Activated T-cell treated with anti-CD3 and anti-CD28 coated beads, Interleukin-2, amount 50 U/mL, for 48 hours (primary cell): ENCODE results near the gene OVCH1.

Experiments
- DNase-seq, 2 experiments: peaks; one replicate each; pipeline ENCODE4 v3.0.0-alpha.2; 2020

Gene OVCH1, protein sequence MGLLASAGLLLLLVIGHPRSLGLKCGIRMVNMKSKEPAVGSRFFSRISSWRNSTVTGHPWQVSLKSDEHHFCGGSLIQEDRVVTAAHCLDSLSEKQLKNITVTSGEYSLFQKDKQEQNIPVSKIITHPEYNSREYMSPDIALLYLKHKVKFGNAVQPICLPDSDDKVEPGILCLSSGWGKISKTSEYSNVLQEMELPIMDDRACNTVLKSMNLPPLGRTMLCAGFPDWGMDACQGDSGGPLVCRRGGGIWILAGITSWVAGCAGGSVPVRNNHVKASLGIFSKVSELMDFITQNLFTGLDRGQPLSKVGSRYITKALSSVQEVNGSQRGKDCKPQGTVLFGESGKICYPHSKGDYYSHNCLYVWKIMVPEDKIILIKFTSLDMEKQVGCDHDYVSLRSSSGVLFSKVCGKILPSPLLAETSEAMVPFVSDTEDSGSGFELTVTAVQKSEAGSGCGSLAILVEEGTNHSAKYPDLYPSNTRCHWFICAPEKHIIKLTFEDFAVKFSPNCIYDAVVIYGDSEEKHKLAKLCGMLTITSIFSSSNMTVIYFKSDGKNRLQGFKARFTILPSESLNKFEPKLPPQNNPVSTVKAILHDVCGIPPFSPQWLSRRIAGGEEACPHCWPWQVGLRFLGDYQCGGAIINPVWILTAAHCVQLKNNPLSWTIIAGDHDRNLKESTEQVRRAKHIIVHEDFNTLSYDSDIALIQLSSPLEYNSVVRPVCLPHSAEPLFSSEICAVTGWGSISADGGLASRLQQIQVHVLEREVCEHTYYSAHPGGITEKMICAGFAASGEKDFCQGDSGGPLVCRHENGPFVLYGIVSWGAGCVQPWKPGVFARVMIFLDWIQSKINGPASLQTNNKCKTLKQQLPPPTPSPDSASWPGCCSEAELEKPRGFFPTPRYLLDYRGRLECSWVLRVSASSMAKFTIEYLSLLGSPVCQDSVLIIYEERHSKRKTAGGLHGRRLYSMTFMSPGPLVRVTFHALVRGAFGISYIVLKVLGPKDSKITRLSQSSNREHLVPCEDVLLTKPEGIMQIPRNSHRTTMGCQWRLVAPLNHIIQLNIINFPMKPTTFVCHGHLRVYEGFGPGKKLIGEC

DNA sequence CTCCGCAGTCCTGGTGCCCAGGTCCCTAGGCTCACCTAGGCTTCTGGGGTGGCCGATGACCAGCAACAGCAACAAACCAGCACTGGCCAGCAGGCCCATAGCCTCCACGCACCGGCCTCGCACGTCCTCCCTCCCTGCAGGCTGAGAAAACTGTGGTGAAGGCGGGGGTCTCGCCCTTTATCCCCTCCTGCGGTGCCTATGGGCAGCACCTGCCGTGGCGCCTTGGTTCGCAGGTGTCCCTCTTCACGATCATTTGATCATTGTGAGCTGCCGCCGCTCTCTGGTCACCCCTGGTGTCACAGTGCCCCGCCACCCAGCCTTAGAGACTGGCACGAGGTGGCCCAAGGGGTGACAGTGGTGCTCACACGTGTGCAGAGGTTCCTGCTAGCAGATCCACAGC is at the start of gene OVCH1:
TSS of gene OVCH1 (minus strand) at position 99 of the 400 bp plus-strand sequence. CDS start at position 99, 0 bp downstream.
- no peak for DNase-seq

DNA sequence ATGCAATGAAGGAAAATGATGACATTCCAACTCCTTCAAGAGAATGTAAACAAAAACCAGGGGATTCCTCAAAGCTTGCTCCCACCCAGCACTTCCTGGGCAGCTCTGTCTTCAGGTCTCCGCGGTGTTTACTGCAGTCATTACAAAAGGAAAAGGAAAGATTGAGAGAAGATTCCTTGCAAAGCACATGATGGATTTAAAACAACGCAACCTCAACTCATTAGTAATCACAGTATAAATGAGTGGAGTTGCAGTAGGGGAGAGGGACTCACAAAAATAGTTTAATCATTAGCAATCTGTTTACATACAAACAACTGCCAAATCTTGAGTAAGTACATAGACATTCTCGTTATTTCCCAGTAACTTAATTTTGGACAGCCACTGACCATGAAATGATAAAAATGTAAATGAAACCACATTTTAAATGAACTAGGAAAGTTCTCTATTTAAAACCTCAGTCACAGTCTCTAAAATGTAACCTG is 49.7 kb upstream of the OVCH1 start:
- DNase-seq, result no peak

DNA sequence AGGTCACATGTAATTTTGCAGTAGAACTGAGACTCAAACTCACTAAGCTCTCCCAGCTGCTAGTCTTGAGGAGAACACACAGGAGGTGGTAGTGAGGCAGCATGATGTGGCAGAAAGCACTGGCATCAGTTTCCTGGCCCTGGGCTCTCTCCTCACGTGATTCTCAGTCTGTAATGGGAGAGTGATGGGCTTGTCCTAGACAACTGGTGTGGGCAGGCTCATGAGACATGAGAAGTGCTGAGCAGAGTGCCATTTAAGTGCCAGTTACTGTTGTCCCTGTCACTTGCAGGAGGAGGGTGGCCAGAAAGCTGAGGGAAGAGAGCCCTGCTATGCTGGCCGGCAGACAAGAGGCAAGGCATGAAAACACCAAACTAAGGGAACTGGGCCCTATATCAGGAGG is 48.5 kb upstream of the OVCH1 start:
- DNase-seq, result no peak

DNA sequence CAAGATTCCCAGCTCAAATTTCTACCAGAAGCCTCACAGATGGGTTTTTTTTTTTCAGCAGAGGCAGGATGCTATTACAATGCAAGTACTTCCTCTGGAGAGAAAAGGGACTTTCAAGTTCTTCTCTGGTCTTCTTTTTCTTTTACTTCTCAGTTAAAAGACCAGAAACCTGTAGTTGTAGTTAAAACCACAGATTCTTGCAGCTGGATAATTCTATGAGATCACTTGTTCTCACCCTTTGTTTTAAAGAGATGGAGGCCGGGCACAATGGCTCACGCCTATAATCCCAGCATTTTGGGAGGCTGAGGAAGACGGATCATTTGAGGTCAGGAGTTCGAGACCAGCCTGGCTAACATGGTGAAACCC is 47.6 kb upstream of the OVCH1 start:
- no peak for DNase-seq

DNA sequence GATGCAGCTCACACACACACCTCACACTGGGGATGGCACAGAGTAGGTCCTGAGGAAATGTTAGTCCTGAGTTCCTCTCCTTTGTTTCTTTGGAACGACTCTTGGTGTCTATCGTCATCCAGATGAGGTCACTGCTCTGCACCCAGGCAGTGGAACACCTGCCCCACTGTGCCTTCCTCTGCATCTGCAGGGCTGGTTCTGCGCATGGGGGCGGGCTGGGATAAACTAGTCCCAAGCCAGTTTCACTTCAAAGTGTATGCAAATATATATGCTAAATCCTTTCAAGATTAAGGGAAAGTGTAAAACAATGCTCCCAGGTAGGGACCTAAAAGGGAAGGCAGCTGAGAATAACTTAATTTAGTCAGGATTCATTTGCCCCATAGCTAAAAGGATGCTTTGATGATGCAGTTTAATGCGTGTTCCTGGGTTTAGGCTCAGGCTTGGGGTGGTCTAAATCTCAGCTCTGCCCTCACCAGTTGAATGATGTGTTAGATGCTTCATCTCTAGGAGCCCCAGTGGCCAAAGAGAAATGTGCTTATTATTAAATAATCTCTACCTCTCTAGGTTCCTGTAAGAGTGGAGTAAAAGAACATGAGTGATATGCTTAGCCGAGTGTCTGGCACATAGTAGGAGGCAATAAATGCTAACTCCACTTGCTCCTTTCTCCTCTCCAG is 47.1 kb upstream of the OVCH1 start:
- no peak for DNase-seq

DNA sequence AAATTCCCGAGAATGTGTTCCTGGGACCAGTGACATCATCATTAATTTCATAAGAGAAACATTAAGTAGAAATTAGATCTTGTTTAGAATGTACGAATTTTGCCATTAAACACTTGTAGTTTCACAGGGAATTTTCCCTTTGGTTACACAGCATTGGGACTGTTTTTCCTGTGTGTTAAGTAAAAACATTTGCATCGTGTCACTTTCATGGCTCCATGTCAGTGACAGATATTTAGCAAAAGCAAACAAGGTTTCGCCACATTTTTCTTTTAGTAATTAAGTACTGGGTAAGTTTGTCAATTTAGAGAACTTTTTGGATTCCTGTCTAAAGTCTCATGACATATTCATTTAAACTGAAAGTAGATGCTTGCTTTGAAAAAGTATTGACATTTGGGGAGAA is 45.5 kb upstream of the OVCH1 start:
- DNase-seq, result no peak

DNA sequence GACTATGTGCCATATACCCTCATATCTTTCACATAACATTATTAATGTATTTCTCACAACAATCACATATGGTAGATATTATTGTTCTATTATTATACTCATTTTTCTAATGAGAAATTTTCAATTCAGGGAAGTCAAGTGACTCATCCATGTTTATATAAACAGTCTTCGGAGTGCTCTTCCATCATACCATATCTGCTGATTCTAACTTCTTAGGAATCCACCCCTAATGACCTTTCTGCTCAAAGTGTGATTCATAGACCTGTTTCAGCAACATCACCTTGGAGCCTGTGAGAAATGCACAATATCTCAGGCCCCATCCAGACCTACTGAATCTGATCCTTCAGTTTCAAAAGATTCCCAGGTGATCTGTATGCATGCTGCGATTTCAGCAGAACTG is 39.8 kb upstream of the OVCH1 start:
- no peak for DNase-seq

DNA sequence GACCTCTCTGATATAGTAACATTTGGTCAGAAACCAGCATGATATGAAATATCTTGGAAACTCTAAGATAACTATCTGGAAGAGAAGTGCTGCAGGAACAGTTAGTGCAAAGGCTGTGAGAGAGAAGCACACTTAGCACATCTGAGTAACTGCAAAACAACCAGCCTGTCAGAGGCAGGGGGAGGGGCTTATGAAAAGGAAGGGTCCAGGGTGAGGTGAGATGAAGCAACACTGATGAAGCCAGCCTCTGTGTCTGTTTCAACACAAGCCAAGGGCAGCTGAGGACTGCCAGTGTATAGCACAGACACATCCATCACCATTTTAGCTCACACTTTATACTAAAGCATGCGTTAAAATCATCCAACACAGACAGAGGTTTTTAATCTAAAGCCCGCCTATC is 37.4 kb upstream of the OVCH1 start:
- DNase-seq, result no peak

DNA sequence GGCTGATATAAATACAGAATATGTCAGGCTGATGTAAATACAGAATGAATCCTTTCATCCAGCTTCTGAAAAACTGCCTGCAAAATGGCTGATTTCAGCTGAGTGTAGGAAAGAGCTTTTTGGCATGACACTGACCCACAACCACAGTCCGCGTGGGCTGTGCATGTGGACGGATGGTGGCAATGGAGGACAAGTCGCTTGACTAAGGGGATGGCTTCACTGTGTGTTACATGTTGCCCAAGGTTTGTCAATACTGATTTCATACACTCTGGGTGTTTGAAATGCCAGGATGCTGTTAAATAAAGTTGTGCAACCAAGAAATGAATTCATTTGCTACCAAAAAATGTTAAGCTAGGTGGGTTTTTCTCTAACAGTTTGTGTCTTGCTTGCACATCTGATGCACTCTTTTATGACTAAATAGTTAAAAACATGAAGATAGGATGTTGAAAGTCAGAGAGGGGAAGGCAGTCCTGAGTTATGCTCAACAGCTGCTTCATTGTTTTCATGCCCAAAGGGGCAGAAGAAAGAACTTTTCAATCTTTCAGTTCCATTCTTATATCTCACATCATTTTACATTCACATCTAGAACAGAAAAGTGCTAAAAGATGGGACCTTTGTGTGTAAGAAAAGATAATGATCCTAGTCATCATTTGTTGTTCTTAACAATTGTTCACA is 36.5 kb upstream of the OVCH1 start:
- DNase-seq, result no peak

DNA sequence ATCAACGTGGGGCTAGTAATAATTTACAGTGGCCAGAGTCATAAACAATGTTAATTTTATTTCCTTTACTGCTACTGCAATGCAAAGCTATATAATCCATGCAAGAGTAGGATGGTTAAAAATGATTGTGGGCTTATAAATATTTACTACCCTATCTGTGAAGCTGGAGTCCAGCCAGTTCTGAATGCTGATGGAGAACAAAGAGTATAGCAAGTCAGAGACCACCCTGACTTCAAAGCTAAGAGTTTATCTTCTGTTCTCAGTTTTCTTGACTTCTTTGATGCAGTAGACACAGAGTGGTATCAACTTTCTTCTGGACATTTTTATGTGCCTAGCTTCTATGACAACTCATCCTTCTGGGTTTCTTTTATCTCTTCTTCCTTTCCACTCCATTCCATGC is 34.0 kb upstream of the OVCH1 start:
- DNase-seq, result no peak

DNA sequence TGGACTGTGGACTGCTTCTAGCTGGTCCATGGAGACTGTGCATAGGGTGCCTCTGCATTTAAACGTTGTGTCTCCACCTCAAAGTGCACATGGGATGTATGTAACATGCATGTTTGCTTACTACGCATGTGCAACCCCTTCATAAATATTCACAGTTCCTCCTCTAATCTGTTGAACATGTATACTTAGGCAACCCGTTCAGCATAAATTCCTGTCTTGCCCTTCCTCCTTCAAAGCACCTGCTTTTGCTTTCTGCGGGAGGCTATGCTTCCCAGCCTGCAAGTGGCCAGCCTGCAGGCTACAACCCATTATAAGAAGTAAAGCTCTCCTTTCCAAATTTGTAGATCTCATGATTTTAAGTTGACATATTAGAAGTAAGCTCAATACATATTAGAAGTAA is 33.0 kb upstream of the OVCH1 start:
- DNase-seq, result no peak

DNA sequence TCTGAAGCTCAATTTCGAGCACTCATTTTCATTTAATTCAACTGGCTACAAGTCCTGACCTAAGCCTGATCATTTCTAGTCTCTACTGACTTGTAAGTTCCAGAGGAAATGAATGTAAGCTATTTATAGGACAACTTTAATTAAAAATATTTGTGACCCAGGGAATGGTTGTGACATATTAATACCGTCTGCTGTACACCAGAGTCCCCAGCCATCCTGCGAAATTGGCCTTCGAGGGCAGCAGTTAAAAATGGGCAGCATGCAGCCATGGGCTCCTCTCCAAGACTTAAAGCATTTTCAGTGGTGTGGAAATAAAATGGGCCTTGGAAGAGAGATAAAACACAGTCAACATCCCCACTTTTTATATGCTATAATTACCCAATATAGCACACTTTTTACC is 30.7 kb upstream of the OVCH1 start:
- no peak for DNase-seq

DNA sequence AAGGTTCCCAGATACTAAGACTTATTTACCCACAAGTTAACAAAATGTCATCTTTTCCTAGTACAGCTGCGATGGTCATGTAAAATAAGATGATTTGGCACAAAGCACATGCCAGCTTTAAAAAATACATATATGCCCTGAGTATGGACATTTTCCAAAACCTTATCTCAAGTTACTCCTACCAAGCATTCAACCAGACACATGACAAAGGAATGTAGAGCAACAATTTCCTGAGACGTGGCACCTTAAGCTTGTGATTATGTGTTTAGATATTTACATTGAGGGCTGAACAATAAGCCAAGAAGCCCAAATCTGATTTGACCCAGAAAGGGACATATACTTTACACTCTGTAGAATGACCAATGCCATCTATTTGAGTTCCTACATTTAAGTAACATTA is 24.5 kb upstream of the OVCH1 start:
- no peak for DNase-seq

DNA sequence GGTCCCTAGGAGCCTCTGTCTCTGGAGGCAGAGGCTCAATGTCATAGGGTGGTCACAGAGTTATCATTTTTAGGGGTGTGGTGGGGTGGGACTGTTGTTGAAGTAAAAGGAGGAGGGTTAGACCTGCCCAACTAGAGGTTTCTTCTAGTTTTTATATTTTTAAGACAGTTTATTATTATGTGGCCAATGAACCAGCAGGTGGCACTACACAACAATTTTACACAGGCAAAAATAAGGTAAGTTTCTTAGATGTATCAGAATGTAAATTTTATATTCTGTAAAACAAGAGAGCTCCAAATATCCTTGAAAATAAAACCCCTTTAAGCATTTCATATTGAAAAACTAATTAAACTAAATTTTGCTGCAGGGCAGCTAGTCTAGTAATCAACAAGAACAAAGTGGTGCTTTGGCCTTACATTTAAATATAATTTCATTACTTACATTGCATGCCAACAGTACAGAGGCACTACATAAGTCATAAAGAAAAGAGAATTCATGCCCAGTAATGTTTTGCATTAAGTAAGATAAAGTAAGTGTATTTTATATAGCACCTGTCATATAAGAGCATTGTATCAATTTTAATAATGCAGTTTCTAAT is 22.2 kb upstream of the OVCH1 start:
- DNase-seq, result peak in 1 of 2 experiments; percentile 21

DNA sequence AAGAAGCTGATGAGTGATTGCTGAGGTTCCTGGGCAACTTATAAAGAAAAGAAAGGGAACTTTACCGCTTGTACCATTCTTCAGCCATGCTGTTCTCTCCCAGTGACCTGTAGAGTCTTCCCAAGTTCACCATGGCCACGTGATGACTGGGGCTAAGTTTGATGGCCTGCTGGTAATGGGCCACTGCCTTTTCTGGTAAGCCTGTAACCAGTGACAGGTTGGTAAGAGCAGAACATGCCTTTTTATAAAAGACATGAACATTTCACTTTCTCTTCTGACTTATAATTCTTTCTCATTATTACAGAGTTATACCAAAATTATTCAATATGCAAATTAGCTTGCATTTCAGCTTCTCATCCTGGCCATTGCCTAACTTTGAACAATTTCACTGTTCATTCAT is 20.9 kb upstream of the OVCH1 start:
- DNase-seq, result no peak

DNA sequence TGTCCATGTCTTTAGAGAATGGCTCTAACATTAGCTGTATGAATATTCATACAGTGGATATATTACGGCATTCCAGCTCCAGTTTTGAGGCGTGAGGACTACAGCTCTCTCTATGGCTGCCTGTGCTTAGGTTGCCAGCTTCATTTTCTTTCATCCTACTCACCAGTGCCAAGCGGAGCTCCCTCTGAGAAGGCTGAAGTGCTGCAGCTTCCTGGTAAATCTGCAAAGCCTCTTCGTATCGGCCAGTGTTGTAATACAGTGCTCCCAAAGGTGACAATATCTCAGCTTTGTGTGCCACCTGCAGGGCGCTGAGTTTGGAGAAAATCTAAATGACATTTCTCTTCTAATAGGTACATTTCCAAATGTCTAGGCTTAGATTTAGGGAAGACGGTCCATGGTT is 19.8 kb upstream of the OVCH1 start:
- no peak for DNase-seq

DNA sequence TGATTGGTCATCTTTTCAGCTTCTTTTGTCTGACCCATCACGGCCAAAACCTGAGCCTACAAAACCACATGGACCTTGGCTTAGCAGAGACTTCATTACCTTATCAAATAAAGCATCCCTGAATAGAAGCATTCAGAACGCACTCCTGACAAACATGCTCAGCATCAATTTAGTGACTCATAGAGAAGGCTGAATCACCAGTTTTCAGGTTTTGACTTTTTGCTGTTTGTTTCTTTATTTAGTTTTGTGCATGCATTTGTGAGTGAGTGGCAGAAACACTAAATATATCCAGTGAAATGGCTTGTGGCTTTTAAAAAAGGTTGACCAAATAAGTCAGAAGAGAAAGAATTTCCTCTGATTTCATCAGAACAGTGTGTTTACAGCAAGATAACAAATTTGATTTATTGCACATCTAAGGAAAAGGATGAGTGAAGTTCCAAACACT is 19.0 kb upstream of the OVCH1 start:
- no peak for DNase-seq

DNA sequence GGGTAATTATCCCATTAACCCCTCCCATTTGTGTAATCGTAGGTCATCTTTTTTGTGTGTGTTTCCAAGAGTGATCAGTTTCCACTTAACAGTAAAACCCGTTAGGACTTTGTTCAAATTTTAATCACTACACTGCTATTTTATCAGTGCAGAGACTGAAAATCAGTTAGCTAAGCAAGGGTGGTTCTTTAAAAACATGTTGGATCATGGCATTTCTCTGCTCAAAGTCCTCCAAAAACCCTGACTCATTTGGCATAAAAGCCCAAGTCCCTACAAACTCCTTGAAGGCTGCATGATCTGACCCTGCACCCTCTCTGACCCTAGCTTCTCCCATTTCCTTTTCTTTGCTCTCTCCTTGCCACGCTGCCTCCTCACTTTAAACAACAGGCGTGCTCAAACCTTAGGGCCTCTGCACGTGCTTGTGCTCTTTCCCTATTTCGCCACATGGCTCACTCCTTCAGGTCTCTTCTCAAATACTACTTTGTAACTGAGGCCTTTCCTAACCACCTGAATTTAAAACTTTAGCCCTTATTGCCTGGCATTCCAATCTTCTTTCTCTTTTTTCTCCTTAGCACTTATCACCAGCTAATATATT is 13.2 kb upstream of the OVCH1 start:
- DNase-seq, result no peak

DNA sequence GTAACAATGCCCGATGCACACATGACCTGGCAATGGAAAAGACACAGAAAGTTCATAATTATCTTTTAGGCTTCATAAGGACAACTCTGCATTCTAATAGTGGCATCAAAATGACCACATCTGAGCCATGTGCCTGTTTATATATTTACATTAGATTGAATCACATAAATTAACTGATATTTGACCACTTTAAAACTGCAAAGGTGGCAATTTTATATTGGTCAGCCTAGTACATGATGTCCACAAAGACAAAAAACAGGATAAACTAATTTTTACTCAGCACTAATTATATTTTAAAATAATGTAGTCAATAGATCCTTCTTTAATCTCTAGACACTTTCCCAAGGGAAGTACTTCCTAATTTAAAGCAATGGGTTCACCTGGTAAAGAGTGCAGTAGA is 12.0 kb upstream of the OVCH1 start:
- no peak for DNase-seq

DNA sequence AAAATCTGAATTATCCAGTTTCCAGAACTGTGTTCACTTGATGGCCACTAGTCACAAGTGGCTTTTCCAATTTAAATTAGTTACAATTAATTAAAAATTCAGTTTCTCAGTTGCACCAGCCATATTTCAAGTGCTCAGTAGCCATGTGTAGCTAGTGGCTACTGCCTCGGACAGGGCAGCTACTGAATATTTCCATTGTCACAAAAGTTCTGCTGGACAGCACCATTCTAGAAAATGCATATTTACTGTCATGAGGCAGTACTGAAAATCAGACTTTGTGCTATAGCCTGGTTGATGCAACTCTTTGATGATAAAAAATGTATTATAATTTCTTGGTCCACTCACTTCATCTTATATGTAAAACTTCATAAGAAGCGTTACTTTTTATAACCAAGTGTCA is 11.5 kb upstream of the OVCH1 start:
- DNase-seq, result no peak

DNA sequence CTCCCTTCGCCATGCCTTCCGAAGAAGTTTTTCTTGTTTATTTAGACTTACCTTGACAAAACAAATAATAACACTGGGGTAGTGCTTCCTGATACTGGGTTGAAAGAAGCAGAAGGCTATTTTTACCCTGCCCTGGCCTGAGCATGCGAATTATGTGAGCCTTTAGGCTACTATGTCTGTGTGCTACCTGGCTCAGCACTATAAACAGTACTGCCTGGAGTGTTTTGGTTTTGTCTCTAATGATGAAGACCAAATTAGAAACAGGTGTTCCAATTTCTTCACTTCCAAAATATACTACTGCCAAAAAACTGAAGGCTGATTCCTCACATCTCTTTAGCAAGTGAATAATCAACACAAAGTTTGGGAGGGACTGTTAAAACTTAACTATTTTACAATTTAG is 7.6 kb upstream of the OVCH1 start:
- DNase-seq, result no peak

DNA sequence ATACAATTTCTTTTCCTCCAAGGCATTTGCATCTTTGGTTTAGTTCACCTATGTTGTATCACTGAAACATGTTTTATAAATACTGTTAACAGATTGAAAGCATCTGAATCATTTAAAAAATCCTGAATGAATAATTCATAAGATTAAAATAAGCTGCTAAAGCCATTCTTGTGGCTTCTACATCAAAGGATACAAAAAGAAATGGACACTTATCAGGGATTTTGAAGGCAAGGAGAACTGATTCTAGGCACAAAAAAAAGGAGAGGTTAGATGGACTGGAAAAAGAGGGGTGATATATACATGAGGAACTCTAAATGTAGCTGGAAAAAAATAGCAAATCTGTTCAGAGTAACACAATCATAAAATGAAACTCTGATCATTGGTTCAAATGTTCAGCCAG is 5.8 kb upstream of the OVCH1 start:
- no peak for DNase-seq
